ENCODE measurements around the gene C11orf21. TPM values are rescaled to one million over a fixed set of nuclear protein-coding genes. Genes with fewer than 3 reads are reported as not detected.

C11orf21 gene
- 1 to 10 TPM in 2 of 4 donors, under 1 TPM in 2; 0.39 to 2.4 (median 1.1) TPM for total RNA-seq

DNA sequence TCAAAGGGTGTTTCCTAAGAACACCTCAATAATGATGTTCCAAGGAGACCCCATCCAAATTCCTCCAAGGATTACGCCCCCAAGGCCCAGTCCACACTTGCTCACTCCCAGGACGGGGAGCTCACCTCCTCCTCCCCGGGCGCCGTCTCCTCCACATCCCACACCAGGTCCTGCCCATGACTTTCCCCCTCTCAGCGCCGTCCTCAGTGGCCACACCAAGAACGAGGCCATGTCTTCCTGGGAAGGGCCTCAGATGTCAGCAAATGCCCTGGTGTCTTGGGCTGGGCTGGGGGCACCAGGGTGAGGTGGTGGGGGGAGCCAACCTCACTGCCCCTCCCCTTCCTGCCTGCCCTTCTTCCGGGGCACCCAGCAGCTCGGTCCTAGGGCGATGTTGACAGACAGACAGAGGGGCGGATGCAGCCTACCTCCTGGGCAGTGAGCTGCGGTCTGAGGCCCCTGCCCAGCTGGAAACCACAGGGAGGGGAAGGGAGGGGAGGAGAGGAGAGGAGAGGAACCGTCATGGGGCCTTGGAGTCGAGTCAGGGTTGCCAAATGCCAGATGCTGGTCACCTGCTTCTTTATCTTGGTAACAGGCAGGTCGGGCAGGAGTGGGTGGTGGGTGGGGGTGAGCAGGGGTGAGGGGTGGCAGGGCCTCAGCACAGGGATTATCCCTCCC lies at the start of gene C11orf21, which contains the start of gene TSPAN32:
Gene C11orf21 (minus strand): TSS at position 288 of the 675 bp plus-strand sequence. CDS start 110 bp downstream, at position 178.
Gene TSPAN32 (plus strand): TSS at position 383 of the 675 bp plus-strand sequence. CDS start 137 bp downstream, at position 520.
- Histone ChIP-seq H3K9me3 (no peaks in the 10 kb centered on the region), H3K36me3 (no peaks in the 10 kb centered on the region), H3K4me3 (peak within 1 kb of the TSS in 2 of 4 donors; percentile 8 to 9), H3K4me1 (peaks cover 0 to 51% (median 37%) of the 10 kb centered on the region in 4 donors), H3K27ac (peak within 1 kb of the TSS in 3 of 4 donors; percentile 17 to 57 (median 34)), H3K27me3 (no peaks in the 10 kb centered on the region)
- no peak for TF ChIP-seq POLR2A (IDR thresholded peaks at IDR 0.05)
- TF ChIP-seq EP300 (IDR thresholded peaks at IDR 0.05): no peak
- TF ChIP-seq, protein P1, sequence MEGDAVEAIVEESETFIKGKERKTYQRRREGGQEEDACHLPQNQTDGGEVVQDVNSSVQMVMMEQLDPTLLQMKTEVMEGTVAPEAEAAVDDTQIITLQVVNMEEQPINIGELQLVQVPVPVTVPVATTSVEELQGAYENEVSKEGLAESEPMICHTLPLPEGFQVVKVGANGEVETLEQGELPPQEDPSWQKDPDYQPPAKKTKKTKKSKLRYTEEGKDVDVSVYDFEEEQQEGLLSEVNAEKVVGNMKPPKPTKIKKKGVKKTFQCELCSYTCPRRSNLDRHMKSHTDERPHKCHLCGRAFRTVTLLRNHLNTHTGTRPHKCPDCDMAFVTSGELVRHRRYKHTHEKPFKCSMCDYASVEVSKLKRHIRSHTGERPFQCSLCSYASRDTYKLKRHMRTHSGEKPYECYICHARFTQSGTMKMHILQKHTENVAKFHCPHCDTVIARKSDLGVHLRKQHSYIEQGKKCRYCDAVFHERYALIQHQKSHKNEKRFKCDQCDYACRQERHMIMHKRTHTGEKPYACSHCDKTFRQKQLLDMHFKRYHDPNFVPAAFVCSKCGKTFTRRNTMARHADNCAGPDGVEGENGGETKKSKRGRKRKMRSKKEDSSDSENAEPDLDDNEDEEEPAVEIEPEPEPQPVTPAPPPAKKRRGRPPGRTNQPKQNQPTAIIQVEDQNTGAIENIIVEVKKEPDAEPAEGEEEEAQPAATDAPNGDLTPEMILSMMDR (IDR thresholded peaks at IDR 0.05): no peak
- 55% methylated on average over 16 of the region's 16 CpGs for WGBS, 2 donors
- no peak for DNase-seq (ENCODE audit: low spot score in 2 of 2)

DNA sequence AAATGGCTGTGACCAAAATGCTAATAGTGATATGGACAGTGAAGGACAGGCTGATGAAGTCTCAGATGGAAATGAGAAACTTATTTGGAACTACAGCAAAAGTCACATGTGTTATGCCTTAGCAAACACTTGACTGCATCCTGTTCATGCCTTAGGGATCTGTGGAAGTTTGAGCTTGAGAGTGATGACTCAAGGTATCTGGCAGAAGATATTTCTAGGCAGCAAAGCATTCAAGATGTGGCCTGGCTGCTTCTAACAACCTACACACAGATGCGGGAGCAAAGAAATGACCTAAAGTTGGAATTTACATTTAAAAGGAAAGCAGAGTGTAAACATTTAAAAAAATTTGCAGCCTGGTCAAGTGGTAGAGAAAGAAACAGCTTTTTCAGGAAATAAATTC lies 47.3 kb upstream of the C11orf21 start:
- TF ChIP-seq POLR2A (IDR thresholded peaks at IDR 0.05) (no peak), EP300 (IDR thresholded peaks at IDR 0.05) (no peak)
- TF ChIP-seq, protein P1 (IDR thresholded peaks at IDR 0.05): no peak
- Histone ChIP-seq H3K27ac (no peak overlapping the region), H3K36me3 (no peaks in the 10 kb centered on the region), H3K27me3 (no peaks in the 10 kb centered on the region), H3K4me3 (no peak overlapping the region), H3K4me1 (no peaks in the 10 kb centered on the region), H3K9me3 (peaks cover 0 to 18% (median 0%) of the 10 kb centered on the region in 4 donors)
- 69 to 86% methylated on average over 1 of the region's 1 CpG for WGBS, 2 donors
- DNase-seq (ENCODE audit: low spot score in 2 of 2): no peak

DNA sequence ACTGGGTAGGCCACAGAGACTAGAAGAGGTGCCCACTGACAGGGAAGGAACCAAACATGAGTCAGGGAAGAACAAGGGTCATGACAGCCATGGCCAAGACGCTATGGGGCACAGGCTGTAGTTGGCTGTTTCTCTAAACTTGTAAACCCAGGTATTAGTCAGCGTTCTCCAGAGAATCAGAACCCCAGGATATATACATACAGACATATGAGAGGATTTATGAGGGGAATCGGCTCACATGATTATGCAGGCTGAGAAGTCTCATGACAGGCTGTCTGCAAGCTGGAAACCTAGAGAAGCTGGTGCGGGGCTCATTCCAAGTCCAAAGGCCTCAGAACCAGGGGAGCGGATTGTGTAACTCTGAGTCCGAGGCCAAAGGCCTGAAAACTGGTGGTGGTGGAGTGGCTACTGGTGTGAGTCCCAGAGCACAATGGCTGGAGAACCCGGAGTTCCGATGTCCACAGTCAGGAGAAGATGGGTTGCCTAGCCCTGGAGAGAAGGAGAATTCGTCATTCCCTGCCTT lies 45.7 kb upstream of the C11orf21 start:
- no peak overlapping the region for H3K27ac ChIP-seq
- H3K9me3 ChIP-seq: peaks cover 0 to 18% (median 0%) of the 10 kb centered on the region in 4 donors
- no peaks in the 10 kb centered on the region for H3K36me3 ChIP-seq
- no peak for TF ChIP-seq EP300 (IDR thresholded peaks at IDR 0.05)
- TF ChIP-seq, protein P1 (IDR thresholded peaks at IDR 0.05): no peak
- no peak for TF ChIP-seq POLR2A (IDR thresholded peaks at IDR 0.05)
- H3K27me3 ChIP-seq: no peaks in the 10 kb centered on the region
- 77 to 78% methylated on average over 9 of the region's 9 CpGs for WGBS, 2 donors
- H3K4me3 ChIP-seq: no peak overlapping the region
- no peak for DNase-seq (ENCODE audit: low spot score in 2 of 2)
- H3K4me1 ChIP-seq: no peaks in the 10 kb centered on the region

DNA sequence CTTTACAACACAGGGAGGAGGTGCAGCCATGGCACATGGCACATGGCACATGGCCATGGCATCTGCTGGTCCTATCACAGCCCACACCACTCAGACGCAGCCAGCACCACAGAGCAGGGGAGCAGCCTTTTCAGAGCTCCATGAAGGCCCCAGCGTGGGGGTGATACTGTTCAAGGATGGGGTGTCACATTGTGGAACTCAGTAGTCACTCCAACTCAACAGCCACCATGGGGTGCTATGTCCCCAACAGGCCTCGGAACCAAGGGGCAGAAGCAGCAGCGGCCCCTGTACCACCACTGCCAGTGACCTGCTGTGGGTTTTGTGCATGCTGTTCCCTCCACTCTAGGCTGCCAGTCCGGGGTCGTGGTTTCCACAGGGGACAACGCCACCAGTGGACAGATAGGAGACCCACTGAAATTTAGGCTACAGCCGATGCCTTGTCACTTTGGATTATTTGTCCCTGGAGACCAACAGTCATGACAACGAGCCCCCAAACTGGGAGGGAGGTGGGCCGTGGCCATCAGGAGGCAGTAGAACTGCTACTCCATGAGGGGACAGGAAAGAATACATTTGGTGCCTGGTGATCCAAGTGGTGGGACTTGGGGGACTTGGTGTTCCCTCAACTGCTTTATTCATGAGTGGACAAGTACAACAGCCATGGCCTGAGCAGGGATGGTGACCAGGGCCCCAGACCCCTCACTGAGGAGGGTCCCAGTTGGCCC lies 45.0 kb upstream of the C11orf21 start:
- WGBS, 2 donors: 84 to 95% methylated on average over 10 of the region's 10 CpGs
- H3K9me3 ChIP-seq: peaks cover 0 to 18% (median 0%) of the 10 kb centered on the region in 4 donors
- H3K27me3 ChIP-seq: no peaks in the 10 kb centered on the region
- no peak overlapping the region for H3K4me3 ChIP-seq
- H3K27ac ChIP-seq: no peak overlapping the region
- H3K4me1 ChIP-seq: no peaks in the 10 kb centered on the region
- TF ChIP-seq, protein P1 (IDR thresholded peaks at IDR 0.05): no peak
- no peak for TF ChIP-seq POLR2A (IDR thresholded peaks at IDR 0.05)
- H3K36me3 ChIP-seq: no peaks in the 10 kb centered on the region
- no peak for DNase-seq (ENCODE audit: low spot score in 2 of 2)

DNA sequence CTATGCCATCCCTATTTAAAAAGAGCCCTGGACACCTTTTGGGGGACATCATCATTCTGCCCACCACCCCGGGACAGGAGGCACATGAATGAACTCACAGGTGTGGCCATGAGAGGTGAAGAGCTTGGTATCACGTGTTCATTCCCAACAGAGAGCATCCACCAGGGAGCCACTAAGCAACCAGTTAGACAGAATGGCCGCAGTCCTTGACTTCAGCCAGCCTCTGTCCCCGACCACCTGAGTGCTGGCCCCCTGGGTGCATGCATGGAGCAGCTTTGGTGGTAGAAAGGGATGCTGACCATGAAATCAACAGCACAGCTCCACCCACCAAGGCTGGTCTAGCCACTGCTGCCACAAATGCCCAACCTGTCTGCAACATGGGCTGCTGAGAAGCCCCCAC lies 44.3 kb upstream of the C11orf21 start:
- Histone ChIP-seq H3K36me3 (no peaks in the 10 kb centered on the region), H3K4me1 (no peaks in the 10 kb centered on the region), H3K4me3 (no peak overlapping the region), H3K27me3 (no peaks in the 10 kb centered on the region), H3K9me3 (peaks cover 0 to 18% (median 0%) of the 10 kb centered on the region in 4 donors), H3K27ac (no peak overlapping the region)
- TF ChIP-seq, protein P1 (IDR thresholded peaks at IDR 0.05): no peak
- TF ChIP-seq POLR2A (IDR thresholded peaks at IDR 0.05) (no peak), EP300 (IDR thresholded peaks at IDR 0.05) (no peak)
- 67 to 76% methylated on average over 3 to 4 of the region's 4 CpGs for WGBS, 2 donors
- no peak for DNase-seq (ENCODE audit: low spot score in 2 of 2)
